DMS153 (cell line): ENCODE data around the gene TMEM62.
A peak's percentile ranks its signal among the peaks of the same experiment; 100 is the strongest.
"Not testable (repeated sequence)": the region's sequence is repeated elsewhere in the genome, so short reads cannot be mapped to it uniquely, and the experiment has no call there.

ENCODE experiments used
- DNase-seq: peaks from one replicate; lab custom pipeline; 2025; lab: John Stamatoyannopoulos, UW

The TMEM62 gene

DNA sequence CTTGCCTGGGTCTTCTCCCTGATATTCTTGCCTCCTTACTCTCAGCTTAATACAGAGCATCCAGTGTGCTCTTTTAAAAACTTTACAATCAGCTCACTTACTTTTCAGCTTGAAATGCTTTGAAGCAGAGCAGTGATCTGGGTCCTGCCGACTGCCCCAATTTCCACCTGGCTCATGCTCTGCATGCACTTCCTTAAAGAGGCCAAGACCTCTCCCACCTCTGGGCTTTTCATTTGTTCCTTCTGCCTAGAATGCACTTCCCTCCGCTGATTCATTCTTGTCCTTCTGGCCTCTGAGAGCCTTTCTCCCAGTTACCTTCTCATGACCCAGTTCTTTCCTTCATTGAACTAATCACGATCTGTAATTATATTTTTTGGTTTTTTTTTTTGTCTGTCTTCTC lies 49.9 kb downstream of the TMEM62 start:
- no peak for DNase-seq

- DNase-seq: no peak
These were observed 51.2 kb downstream of the TMEM62 start for GRCh38 chr15:43184407-43185124.

- peak; percentile 76 for DNase-seq
These were observed 52.0 kb downstream of the TMEM62 start, which contains the start of gene CCNDBP1 for GRCh38 chr15:43185157-43186002. CCNDBP1 (plus strand) TSS chr15:43185403; CDS start chr15:43185499, 96 bp downstream.

DNA sequence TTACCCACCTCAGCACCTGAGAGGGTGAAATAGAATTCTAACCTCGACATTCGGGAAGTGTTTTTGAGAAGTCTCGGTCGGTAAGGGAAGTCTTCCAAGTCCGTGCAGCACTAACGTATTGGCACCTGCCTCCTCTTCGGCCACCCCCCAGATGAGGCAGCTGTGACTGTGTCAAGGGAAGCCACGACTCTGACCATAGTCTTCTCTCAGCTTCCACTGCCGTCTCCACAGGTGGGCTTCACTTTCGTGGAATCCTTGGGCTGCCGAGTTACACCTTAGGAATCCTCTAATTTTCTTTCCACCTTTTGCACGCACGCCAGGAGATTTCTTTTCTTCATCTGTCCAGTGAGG lies 52.6 kb downstream of the TMEM62 start:
- no peak for DNase-seq

DNA sequence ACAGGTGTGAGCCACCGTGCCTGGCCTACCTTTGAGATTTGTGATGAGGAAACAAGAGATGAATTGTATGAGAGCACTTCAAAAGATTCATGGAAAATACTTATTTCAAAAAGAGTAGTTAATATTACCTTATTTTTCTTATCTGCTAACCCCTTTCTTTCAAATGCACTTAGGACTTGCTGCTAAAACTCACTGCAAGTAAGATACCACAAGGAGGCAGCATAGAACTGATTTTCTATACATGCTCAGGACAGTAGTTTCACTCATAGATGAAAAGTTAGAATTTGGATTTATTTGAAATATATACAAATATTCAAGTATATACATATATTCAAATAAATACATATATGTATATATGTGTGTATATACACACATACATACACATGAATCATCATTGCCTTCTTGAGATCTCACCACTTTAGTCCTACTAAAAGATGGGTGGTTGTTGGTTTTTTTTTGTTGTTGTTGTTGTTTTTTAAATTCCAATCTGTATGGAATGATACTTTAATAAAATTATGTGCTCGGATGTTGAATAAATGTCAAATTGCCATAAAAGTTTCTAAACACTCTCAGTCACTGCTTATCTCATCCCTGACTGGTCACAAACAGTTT lies 54.3 kb downstream of the TMEM62 start:
- DNase-seq: no peak

- DNase-seq: no peak
These were observed 55.9 kb downstream of the TMEM62 start for GRCh38 chr15:43189296-43189695.

- DNase-seq: no peak
These were observed 56.8 kb downstream of the TMEM62 start for GRCh38 chr15:43190178-43190577.

DNA sequence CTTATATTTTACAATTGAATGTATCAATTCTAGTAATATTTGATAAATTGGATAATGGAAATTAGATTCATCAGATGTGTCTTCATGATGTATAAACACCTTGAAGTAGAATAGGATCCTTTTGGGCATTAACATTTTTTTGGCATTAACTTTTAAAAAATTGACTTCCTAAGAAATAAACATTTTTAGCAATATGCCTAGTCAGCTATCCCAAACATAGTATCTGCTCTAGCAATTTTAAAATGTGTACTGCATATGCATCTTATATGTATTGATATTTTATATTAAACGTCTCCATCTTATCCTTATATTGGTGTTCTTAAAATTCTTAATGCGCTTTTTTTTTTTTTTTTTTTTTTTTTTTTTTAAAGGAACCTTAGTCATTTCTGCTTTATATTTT lies 60.3 kb downstream of the TMEM62 start:
- DNase-seq: no peak

GRCh38 chr15:43194795-43195194 lies 61.4 kb downstream of the TMEM62 start:
- no peak for DNase-seq

GRCh38 chr15:43196760-43197548 lies 63.6 kb downstream of the TMEM62 start:
- no peak for DNase-seq

- DNase-seq: not testable (repeated sequence)
These were observed 64.4 kb downstream of the TMEM62 start for GRCh38 chr15:43197773-43198172.

- DNase-seq: not testable (repeated sequence)
These were observed 65.2 kb downstream of the TMEM62 start for GRCh38 chr15:43198556-43198955.

DNA sequence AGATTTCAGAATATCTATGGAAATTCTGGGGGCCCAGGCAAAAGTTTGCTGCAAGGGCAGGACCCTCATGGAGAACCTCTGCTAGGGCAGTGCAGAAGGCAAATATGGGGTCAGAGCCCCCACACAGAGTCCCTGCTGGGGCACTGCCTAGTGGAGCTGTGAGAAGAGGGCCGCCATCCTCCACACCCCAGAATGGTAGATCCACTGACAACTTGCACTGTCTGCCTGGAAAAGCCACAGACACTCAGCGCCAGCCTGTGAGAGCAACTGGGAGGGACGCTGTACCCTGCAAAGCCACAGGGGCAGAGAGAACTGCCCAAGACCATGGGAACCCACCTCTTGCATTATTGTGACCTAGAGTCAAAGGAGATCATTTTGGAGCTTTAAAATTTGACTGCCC lies 65.6 kb downstream of the TMEM62 start:
- no peak for DNase-seq

DNA sequence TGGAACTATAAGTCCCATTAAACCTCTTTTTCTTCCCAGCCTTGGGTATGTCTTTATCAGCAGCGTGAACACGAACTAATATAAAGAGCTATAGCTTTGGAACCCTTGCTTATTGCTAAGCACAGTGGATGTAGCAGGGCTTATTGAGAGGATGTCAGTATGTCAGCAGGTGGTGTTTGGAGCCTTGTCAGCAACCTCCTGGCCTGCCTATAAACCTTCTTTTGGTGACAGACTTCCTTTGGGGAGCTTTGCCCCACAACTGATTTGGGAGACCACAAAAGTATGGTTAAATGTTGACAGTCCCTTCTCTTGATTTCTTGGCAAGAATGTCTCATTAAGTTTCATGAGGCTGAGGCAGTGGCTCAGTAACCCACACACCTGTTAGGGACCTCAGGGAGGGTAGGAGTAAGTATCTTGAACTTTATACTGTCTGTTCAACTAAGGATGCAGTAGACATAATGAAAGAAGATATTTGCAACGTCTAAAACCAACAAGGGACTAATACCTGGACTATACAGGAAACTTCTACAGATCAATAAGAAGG lies 66.6 kb downstream of the TMEM62 start:
- DNase-seq: no peak

DNA sequence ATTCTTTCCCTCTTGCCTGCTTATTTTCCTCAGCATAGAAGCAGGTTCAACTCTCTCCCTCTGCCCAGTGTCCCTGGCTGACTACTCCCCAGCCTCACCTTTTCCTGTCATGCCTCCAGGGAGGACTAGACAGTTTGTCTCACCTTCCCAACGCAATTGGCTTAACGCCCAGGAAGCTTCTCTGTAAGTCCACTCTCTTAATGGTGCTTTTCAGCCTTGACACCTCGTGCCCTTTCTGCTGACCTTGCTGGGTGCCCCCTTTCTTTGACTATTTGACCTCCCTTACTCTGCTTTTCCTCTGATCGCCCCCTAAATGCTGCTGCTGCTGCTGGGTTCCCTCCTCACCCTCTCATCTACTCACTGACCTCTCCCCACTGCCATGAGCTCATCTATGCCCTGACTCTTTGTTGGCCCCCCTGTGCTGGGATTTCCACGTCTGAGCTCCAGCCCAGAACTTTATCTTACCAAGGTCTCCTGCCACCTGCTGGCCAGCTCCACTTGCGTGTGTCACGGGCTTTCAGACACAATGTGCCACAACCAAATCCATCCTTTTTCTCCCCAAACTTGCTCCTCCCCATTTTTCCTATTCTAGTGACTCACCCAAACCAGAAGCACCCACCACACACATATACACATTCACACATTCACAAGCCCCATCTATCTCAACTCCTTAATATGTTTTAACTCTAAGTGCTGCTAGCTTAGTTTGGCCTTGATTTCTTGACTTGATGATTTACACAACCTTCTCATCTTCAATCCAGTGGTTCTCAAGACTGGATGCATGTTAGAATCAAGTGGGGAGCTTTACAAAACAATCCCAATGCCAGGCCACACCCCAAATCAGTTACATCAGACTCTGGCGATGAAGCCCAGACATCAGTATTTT lies 70.9 kb downstream of the TMEM62 start:
- no peak for DNase-seq

DNA sequence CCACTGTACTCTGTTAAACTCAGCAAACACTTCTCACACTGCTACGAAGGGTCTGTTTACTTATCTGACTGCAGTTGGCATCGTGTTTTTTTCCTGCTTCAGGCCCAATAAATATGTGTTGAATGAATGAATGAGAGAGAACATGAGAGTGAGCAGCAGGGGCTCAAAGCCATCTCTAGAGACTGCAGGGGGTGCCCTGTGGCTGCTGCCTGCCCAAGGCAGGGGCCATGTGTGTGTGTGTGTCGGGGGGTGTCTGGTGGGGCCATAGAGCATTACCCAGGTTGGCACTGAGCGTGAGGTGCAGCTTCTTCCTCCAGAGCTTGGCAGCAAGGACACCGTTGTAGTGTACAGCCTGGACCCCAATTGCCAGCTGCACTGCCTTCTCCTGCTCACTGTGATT lies 72.7 kb downstream of the TMEM62 start:
- DNase-seq: no peak

- DNase-seq: no peak
These were observed 73.6 kb downstream of the TMEM62 start for GRCh38 chr15:43207024-43207423.

DNA sequence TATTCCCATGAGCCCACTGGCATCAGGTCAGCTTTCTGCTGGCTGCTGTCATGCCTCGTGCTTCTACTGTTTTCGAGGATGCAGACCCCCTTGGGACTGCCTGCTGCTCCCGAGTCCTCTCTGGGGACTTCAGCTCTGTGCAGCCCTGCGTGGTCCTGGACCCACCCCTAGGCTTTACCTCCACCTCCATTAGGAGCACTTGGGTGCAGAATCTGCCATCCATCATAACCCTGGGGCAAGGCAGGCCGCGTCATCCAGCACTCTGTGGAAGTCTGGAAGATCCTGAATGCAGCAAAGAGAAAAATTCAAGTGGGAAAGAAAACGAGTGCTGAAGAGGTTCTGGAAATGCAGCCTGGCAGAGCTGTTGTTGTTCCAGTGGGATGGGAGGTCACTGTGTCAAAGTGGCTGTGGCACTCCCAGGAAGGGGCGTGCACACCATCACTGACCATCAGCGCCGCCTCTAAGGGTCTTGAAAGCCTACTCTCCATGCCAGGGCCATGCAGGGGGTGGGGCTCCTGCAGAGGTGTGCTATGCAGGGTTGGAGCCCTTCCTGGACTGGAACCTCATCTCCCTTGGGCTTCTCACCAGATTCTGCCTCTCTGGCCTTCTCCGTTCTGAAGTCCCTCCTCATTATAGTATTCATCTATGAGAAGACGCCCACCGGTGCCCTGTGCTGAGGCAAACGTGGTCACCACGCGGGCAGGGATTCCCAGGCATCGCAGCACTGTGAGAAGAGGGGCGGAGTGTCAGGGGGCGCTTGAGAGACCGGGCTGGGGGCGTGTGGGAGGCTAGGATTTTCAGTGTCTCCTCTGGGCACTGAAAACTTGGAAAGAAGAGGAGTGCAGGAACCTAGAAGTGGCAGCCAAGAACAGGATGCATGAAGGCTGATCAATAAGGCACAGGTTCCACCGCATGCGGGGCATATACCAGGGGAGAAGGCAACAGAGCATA lies 74.9 kb downstream of the TMEM62 start:
- DNase-seq: no peak

DNA sequence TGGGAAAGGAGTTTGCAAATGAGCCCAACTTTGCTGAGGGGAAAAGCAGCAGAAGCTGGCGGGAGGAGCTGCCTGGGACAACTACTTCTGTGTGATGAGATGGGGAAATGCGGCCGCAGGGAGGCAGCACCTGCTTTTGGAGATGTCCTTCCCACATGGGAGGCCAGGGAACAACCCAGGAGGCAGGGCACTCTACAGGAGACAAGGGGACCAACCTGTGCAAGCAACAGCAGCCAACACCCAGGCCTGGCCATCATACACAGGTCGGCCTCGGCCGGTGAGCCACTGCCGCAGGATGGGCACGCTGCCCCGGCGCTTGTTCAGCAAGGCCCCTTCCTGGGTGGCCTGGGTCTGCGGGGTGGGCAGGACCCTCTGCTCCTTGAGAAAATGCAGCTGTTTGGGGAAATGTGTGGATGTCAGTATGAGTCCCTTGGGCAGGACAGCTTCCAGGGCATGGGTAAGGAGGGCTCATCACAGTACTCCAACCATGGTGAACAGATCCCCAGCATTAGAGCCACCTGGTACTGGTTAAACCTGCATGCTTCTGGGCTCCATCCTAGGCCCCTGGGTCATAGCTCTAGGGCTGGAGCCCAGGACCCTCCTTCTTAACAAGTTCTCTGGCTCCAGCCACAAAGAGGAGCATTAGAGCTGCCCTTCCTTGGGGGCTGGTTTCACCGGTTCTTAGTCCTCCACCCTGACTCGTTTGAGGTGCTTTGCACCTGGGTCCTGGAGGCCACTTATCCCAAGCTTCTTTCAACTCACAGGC lies 75.9 kb downstream of the TMEM62 start:
- DNase-seq: no peak
